Esophagus muscularis mucosa (tissue), 3 donors: Measurements from ENCODE around the gene ST6GALNAC3.

Source experiments
- POLR2AphosphoS5 ChIP-seq, 2 donors: sonication (generic); formaldehyde crosslinking; IDR thresholded peaks; one replicate each; pipeline ENCODE4 v1.6.1; 2017; ENCODE audit warnings: antibody characterized with exemption in 2 of 2
- TF ChIP-seq, protein P1 (sequence below), 3 experiments: fragments of 200-600 bp in 2 of 3; fragments of 450-650 bp in 1 of 3; sonication (generic) in 2 of 3; IDR thresholded peaks; one replicate each; pipeline ENCODE4 v1.5.1; 2017 to 2019; ENCODE audit warnings: antibody characterized with exemption in 3 of 3, mild to moderate bottlenecking in 2 of 3, moderate library complexity in 1 of 3

DNA sequence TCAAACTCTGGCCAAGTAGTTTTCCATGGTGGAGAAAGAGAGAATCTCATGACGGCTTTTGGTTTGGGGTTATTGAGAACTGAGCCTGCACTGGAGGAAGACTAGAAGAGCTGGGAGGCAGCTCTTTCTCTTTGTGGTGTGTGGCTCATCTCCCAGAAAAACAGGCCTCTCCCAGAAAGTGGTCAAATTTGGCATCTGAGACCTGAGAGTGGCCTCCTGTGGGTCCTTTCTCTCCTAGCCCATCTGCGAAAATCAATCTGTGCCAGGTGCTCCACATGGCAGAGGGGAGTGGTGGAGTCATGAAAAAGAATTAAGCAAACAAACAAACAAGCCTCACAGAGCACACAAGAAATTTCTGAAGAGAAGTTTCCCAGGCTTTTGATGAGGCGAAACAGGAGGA lies 305.0 kb downstream of the ST6GALNAC3 start:
- TF ChIP-seq, protein P1, sequence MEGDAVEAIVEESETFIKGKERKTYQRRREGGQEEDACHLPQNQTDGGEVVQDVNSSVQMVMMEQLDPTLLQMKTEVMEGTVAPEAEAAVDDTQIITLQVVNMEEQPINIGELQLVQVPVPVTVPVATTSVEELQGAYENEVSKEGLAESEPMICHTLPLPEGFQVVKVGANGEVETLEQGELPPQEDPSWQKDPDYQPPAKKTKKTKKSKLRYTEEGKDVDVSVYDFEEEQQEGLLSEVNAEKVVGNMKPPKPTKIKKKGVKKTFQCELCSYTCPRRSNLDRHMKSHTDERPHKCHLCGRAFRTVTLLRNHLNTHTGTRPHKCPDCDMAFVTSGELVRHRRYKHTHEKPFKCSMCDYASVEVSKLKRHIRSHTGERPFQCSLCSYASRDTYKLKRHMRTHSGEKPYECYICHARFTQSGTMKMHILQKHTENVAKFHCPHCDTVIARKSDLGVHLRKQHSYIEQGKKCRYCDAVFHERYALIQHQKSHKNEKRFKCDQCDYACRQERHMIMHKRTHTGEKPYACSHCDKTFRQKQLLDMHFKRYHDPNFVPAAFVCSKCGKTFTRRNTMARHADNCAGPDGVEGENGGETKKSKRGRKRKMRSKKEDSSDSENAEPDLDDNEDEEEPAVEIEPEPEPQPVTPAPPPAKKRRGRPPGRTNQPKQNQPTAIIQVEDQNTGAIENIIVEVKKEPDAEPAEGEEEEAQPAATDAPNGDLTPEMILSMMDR (IDR thresholded peaks at IDR 0.05), result no peak
- TF ChIP-seq POLR2AphosphoS5 (IDR thresholded peaks at IDR 0.05), result no peak
